Stimulated activated CD4-positive, alpha-beta T cell treated with anti-CD3 and anti-CD28 coated beads, Interleukin-2, amount 100 ng/mL, for 24 hours (primary cell): ENCODE measurements around the gene MAP3K7.

Source experiments
- DNase-seq, 2 donors: peaks; one replicate each; pipeline ENCODE4 v3.0.0-alpha.2; 2020

The MAP3K7 gene

DNA sequence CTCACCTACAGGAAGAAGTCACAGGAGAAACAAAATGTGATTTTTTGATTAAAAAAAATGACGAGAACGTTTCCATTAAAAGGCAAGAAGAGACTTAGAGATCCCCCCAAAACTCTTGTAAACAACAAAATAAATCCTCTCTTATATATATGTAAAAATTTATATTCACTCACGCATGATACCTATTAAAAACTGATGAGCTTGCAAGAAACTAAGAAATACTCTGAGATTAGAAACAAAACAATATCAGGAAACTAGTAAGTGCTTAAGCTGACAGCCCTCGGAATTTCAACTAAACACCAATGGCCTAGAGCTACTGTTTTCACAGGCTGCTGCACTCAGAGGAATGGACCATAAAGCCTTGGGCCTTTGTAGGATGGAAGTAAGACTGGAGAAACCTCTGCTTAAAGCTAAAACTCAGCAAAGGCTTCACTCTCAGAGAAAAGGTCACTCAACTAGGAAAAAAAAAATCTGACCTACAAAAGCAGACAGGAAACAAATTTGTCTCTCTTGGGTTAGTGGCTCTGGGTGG, 63.0 kb downstream of the MAP3K7 start:
- no peak for DNase-seq

- DNase-seq, result no peak
These were observed 64.9 kb downstream of the MAP3K7 start for GRCh38 chr6:90521955-90522354.

DNA sequence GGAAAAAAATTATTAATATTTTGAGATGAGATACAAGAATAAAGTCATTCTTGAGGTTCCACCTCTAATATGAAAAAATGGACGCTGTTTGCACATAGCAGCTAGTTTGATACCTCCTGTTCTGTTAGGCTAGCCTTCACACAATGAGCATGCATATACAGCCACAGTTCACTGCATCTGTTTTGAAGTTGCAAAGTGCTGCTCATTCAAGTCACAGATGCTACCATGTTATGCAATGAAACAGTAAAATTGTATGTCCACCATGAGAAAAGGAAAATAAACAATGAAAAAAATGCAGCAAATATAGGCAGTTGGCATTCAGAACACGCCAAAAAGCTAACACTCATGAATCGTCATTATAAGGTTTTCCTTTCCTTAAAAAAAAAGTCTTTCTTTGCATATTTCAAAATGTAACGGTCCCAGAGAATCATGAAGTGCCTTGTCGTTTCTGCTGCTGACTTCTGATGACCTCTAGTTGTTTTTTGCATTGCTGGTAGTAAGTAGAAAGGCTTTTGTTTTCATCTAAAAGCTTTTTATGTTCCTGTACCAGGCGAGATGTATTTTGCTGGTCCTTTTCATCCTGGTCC, 70.7 kb downstream of the MAP3K7 start:
- DNase-seq, result no peak

GRCh38 chr6:90514496-90514895, 72.4 kb downstream of the MAP3K7 start:
- DNase-seq, result no peak

DNA sequence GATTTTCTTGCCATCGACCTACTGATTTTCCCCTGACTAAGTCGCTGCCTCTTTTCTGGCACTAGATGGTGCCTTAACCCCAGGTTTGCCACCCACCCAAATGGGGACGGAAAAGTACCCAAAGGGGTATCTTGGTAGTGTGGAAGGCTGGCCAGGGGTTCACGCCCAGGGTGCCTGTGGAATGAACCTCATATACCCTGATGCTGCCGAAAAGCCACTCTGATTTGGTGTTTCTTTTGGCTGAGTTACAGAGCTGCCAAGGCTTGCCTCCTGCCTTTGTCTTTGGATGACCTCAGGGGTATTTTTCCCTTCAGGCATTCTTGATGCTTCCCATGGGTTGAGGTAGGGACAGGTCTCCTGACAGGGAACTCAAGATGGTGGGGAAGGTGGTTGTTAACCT, 78.1 kb downstream of the MAP3K7 start:
- no peak for DNase-seq

GRCh38 chr6:90502866-90503407, 83.9 kb downstream of the MAP3K7 start:
- DNase-seq, result no peak

GRCh38 chr6:90502381-90502780, 84.5 kb downstream of the MAP3K7 start:
- no peak for DNase-seq

DNA sequence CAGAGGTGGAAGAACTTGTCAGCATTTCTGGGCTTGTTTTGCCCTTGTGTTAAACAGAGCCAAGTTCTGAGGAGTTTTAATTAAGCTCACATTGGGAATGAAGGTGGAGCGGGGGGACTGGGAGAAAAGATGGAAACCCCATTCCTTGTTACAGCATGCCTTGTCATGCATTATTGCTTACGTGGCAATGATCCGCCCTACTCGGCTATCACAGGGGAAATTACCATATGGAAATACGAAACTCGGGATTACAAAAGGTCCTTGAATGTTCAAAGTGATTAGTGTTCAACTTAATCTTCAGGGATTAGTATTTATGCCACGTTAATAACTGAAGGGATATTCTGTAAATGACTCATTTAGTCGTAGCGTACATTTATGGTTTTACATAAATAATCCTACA, 86.4 kb downstream of the MAP3K7 start:
- no peak for DNase-seq

GRCh38 chr6:90497411-90497810, 89.5 kb downstream of the MAP3K7 start:
- DNase-seq, result no peak

- no peak for DNase-seq
These were observed 90.4 kb downstream of the MAP3K7 start for GRCh38 chr6:90496258-90497016.

GRCh38 chr6:90495216-90495817, 91.6 kb downstream of the MAP3K7 start:
- DNase-seq, result no peak

DNA sequence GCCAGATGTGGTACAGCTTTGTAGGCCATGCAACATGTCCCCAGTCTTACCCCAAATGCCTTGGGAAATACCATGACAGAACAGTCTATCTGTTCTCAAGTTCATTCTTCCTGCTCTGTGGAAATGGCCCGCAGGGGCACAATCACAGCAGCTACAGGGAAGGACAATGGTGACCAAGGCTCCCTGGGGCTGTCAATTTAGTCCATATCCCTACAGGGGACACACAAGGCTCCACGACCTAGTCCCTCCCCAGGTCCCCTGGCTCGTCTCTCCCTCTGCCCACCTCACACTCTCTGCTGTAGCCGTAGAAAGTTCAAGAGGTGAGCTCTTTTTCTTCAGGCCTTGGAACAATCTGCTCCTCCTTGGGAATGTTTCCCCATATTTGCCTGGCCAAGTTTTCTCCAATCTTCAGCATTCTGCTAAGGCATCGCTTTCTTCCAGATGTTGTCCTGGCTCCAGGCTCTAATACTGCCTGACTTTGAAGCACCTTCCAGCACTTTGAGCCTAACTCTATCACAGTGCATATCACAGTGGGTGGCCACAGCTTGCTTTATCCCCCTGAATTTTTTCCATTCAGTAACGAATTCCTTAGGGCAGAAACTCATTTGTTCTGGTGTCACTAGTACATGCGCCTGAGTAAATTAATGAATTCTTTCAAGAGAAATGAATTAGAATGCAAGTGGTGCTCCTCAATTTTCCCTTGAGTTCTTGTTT, 92.6 kb downstream of the MAP3K7 start:
- no peak for DNase-seq

DNA sequence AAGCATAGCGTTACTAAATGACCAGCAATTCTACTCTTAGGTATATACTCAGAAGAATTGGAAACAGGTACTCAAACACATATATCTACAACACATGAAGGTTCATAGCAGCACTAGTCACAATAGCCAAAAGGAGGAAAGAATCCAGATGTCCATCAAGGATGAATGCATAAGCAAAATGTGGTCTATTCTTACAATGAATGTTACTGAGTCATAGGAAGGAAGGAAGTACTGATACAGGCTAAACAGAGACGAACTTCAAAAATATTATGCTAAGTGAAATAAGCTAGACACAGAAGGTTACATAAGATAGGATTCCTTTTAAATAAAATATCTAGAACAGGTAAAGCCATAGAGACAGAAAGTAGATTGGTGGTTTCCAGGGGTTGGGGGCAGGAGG, 93.5 kb downstream of the MAP3K7 start:
- no peak for DNase-seq

DNA sequence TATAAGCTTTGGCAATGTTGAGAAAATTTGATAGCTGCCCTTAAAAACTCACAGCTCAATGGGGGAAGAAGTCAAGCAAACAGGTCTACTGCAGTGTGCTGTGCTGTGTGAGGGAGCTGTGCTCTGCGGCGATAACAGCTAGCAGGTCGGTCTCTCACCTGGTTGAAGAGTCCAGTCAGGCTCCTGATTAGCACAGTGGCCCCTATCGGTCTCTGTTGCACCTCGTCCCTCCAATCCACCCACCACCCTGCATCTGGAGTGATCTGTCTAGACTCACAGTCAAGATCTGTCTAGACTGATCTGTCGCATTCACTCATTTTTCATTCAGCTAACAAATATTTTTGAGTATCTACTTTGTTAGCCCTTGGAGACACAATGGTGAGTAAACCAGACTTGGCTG, 94.1 kb downstream of the MAP3K7 start:
- no peak for DNase-seq

DNA sequence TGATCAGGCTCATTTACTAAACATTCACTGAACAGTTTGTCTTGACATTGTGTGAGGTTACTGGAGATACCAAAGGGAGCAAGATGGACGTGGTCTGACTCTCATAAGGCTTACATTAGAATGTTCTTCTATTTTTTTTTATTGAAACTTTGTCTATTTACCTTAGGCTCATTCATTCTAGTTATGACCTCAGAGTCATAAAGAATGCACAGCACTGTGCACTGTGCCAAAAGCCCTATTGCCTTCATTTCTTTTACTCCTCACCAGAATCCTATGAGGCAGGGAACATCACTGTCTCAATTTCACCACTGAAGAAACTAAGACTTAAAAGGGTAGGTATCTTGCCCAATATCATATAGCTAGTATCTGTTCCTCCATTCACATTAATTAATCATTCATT, 94.5 kb downstream of the MAP3K7 start:
- no peak for DNase-seq

GRCh38 chr6:90490030-90490716, 96.7 kb downstream of the MAP3K7 start:
- no peak for DNase-seq

DNA sequence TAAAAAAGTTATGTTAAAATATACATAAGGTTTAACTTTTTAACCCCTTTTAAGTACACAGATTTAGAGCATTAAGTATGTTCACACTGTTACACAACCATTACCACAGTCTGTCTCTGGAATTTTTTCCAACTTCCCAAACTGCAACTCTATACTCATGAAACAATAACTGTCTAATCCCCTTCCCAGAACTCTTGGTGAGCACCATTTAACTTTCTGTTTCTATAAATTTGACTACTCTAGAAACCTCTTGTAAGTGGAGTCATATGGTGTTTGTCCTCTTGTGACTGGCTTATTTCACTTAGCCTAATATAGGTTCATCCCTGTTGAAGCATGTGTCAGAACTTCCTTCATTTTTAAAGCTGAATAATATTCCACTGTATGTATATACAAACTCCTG, 98.1 kb downstream of the MAP3K7 start:
- no peak for DNase-seq

DNA sequence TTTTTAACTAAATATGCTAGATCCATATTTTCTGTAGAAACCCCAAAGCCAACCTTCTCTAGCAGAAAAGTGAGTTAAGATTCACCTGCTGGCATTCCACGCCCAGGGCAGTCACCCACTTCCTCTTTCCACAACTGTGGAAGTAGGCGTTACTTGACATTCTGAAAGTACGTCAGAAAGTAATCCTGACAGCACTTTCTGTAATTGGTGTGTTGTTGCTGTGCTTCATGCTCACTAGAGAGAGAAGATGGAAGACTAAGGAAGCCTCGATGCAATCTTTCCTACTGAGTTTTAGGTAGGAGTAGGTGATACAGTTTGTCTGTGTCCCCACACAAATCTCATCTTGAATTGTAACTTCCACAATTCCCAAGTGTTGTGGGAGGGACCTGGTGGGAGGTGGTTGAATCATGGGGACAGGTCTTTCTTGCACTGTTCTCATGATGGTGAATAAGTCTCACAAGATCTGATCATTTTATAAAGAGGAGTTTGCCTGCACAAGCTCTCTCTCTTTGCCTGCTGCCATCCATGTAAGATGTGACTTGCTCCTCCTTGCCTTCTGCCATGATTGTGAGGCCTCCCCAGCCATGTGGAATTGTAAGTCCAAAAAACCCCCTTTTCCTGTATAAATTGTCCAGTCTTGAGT, 101.1 kb downstream of the MAP3K7 start:
- no peak for DNase-seq

DNA sequence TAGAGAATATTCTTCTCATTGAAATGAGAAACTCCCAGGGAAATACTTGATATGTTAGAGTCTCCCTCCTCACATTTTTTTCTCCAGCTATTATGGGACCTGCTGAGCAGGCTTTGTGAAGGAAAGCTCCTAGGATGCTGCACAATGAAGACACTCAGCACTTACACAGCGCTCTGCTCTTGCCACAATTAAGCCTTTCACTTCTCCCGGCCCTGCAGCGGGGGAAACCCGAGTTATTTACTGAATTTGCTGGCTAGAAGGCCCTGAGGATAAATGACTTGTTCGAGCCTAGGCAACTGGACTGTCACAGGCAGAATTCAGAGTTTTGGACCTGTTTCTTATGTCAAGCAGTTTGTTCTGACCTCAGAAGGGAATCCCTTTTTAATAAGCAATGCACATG, 102.0 kb downstream of the MAP3K7 start:
- DNase-seq, result no peak

DNA sequence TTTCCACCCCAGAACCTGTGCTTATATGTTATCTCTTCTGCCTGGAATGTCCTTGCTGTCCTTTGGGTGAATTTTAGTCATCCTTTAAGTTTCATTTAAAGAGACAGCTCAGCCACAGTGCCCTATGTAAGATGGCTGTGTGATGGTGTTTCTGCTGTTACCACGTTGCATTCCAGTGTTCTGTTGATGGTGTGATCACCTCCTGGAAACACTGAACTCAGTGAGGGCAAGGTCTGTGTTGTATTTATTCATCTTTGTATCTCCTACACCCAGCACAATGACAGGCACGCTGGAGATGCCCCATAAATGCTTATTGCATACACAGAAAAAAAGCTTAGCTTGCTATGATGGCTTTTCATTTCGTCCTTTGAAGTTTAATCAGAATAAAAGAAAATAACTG, 102.5 kb downstream of the MAP3K7 start:
- DNase-seq, result no peak

GRCh38 chr6:90483956-90484355, 102.9 kb downstream of the MAP3K7 start:
- DNase-seq, result no peak
